Measurements from ENCODE around the gene KRTAP19-8. TPM values are rescaled to one million over a fixed set of nuclear protein-coding genes. Genes with fewer than 3 reads are reported as not detected.

KRTAP19-8 gene, protein sequence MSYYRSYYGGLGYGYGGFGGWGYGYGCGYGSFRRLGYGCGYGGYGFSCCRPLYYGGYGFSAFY
- not detected for polyA plus RNA-seq (2013, experiment 1 of 2; ENCODE audit: insufficient read length)
- not detected for polyA plus RNA-seq (2013, experiment 2 of 2; ENCODE audit: insufficient read length)

GRCh38 chr21:31038376-31038775 is at the start of gene KRTAP19-8:
Gene KRTAP19-8 (minus strand): TSS chr21:31038476. CDS start chr21:31038443, 33 bp downstream.
- DNase-seq, result no peak

- DNase-seq, result no peak
Observed at GRCh38 chr21:31087639-31088473, 49.6 kb upstream of the KRTAP19-8 start.

DNA sequence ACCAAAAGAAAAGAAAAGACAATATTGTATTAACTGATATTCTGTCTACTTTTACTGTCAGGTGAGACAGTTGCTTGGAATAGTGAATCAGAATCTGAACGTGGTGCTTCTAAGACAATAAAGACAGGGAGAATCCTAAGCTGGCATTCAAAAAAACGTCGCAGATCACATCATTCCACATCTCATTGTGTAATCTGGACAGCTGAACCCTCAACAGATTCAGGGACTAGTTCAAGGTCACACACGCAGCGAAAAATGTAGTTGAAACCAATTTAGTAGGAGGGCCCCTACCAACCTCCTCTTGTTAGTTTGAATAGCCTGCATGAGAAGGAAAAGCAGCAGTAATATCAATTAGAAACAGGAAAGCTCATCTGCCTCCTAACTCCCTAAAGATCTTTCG is 46.4 kb upstream of the KRTAP19-8 start:
- no peak for DNase-seq

- no peak for DNase-seq
Observed at GRCh38 chr21:31078796-31079195, 40.5 kb upstream of the KRTAP19-8 start.

DNA sequence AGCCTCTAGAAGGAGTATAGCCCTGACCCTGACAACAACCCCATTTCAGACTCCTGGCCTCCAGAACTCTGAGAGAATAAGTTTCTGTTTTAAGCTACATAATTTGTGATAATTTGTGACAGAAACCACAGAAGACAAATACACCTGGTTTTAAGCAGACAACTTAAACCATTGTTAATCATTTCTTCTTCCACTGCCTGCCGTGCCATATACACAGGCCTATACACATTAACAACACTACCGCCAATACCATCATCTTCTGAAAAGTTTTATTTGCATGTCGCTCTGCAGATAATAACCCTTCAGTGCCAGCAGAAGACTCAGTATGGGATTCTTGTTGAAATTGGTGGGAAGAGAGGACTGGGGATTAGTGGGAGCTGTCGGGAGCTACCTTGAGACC is 39.9 kb upstream of the KRTAP19-8 start:
- DNase-seq, result no peak

DNA sequence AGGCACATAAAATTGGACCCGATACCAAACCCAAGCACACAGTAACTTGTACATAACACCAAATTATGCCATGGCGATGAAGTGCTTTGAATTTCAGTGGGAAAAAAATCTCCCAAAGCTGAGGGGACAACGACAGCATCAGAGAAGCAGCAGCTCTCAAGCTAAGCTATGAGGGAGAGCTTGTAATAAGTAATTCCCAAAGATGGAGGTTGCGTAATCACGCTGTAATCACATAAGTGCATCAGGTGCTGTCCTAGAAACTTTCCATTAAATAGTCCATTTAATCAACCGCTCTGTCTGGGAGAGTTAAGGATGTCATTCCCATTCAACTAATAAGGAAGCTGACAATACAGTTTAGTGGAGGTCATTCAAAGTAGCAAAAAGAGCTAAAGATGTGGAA is 37.6 kb upstream of the KRTAP19-8 start:
- DNase-seq, result no peak

- no peak for DNase-seq
Observed at GRCh38 chr21:31072533-31072932, 34.3 kb upstream of the KRTAP19-8 start.

DNA sequence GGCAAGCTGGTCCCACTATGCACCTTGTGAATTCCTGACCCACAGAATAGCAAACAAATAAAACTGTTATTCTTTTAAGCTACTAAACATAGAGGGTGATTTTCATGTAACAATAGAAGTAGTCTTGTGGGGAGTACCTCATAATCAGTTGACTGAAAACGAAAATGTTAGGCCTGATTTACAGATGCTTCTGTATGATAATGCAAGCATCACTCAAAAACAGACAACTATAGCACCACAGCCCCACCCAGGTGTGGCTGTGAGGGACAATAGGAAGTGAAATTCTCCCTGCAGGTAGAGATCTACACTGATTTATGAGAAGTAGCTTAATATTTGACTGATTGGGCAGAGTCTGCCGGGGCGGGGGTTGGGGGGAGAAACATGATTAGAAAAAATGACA is 26.5 kb upstream of the KRTAP19-8 start:
- no peak for DNase-seq

DNA sequence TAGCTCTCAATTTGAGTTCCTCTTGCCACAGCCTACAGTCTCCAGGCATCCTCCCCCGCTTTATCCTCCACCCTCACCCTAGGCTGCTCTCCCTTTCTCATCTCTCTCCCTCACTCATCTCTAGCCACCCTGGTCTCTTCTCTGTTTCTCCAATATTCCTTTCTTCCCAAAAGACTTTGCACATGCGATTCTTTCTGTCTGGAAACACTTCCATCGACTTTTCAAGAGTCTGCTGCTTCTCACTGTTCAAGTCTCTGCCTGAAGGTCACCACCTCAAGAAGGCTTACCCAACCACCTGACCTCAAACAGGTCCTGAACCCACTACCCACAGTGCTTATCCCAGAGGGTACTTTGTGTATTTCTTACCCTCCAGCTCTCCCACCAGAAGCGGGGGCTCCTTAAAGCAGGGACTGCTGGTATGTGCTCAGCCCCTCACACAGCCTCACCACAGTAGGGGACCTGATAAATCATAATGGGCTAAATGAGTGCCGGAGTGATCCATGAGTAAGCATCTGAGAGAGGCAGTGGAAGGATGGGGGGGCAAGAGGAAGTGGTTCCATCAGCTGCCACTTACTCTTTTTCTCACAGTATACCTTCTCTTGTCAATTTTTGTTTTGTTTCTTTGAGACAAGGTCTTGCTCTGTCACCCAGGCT is 14.3 kb upstream of the KRTAP19-8 start:
- DNase-seq, result no peak

GRCh38 chr21:31050577-31051157 is 12.4 kb upstream of the KRTAP19-8 start:
- DNase-seq, result no peak

- DNase-seq, result no peak
Observed at GRCh38 chr21:31045841-31046240, 7.6 kb upstream of the KRTAP19-8 start.

GRCh38 chr21:31043471-31043870 is 5.2 kb upstream of the KRTAP19-8 start:
- no peak for DNase-seq

GRCh38 chr21:31042080-31042464 is 3.8 kb upstream of the KRTAP19-8 start:
- no peak for DNase-seq

GRCh38 chr21:31041295-31042079 is 3.2 kb upstream of the KRTAP19-8 start:
- no peak for DNase-seq

DNA sequence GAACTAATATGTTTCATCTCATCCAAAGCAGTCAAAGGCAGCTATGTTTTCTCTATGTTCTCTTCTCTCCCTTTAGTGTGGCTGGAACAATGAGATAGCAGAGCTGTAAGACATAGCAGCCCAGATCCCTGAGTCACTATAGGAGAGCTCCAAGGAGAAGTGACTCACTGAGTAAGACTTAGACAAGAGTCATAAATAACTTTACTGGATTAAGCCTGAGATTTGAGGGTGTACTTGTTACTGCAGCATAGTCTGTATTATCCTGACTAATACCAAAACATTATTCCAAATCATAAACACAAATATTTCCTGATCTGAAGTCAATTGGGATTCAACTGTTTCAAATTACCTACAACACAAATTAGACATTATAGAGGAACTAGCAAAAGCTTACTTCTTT is 3.9 kb downstream of the KRTAP19-8 start:
- peak; percentile 2 for DNase-seq

- DNase-seq, result no peak
Observed at GRCh38 chr21:31030367-31031106, 7.7 kb downstream of the KRTAP19-8 start.

- DNase-seq, result no peak
Observed at GRCh38 chr21:31023680-31024079, 14.6 kb downstream of the KRTAP19-8 start.

GRCh38 chr21:31022306-31022705 is 16.0 kb downstream of the KRTAP19-8 start:
- no peak for DNase-seq

DNA sequence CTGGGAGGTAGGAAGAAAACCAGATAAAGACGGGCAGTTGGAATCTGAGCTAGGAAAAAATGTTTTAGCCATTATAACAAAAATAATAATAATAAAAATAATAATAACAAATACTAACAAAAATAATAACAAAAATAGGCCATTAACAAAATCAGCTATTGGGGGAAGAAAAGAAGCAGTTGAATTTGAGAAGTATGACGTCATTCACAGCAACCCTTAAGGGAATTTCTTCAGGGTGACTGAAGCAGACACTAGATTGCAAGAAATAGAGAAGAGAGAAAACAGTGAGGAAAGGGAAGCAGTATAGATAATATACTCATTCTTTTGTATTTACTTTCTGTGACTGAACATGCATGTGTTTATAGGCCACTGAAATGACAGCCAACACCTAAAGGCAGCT is 20.0 kb downstream of the KRTAP19-8 start:
- DNase-seq, result no peak

DNA sequence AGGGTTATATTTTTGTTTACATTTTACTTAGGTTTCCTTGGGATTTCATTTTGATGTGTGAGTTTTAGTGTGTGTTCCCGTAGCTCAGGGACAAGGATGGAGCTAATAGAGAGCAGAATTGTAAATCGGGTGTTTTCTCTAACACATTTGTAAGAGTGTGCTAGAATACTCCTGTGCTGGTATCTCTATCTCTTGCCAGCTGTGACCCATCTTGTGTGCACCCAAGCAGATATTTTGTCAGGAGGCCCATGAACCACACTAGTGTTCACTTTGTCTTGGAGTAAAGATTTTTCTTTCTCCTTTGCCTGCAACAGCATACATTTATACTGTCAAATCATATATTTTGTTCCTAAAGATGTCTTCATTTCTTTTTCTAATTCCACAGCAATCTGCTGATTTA is 23.4 kb downstream of the KRTAP19-8 start:
- no peak for DNase-seq

GRCh38 chr21:31012133-31013089 is 25.9 kb downstream of the KRTAP19-8 start:
- no peak for DNase-seq

Measured in fibroblast of skin of back (primary cell).